ENCODE data around the gene HERC5.

The HERC5 gene

GRCh38 chr4:88524171-88524570, 67.3 kb downstream of the HERC5 start:
- no peak for DNase-seq

DNA sequence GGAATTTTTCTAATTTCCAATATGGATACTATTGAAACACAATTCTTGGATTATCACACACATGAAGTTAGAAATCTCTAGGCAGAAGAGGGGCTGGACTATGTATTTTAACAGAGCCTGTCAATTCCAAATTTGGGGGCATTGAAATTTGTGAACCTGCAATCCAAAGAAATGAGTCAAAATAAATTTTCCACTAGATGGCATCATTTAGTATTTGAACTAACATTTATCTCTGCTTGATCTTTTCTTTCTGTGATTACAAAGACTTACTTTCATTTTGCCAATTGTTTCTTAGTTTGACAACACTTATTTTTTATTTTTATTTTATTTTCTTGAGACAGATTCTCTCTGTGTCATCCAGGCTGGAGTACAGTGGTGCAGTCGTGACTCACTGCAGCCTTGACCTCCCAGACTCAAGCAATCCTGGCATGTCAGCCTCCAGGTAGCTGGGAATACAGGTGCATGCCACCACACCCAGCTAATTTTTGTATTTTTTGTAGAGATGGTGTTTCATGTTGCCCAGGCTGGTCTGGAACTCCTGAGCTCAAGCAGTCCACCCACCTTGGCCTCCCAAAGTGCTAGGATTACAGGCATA, 69.4 kb downstream of the HERC5 start:
- no peak for DNase-seq

- no peak for DNase-seq
Observed at GRCh38 chr4:88527787-88528186, 70.9 kb downstream of the HERC5 start.

DNA sequence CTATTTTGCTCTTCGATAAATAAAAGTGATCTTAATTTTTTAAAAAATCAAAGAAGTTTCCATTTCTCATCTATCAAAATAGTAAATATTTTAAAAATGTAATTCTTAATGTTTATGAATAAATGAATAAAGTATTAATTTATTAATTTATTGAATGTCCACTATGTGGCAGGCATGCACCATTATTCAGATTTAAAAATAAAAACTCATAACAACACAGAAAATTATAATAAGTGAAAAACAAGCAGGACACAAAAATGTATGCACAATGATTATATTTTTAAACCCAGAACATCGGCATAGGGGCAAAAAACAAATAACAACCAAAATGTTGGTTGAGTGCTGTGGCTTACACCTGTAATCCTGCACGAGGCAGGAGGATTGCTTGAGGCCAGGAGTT, 71.9 kb downstream of the HERC5 start:
- no peak for DNase-seq

DNA sequence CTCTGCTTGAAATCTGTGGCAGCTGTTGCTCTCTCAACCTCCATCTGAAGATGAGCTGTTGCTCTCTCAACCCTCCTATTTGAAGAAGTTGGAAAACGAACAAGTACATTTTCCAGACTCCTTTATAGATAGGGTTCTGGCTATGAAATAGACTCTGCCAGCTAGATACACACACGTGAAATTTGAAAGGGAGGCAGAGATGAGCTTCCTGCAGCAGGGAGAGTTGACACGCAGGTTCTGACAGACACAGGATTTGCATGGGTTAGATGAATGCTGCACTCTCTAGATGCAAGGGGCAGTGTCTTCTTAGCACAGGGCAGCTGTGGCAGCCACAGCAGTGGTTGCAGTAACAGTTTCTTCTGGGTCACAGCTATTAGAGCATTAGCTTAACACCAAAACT, 74.6 kb downstream of the HERC5 start:
- DNase-seq = no peak

GRCh38 chr4:88533088-88533790, 76.3 kb downstream of the HERC5 start:
- no peak for DNase-seq

DNA sequence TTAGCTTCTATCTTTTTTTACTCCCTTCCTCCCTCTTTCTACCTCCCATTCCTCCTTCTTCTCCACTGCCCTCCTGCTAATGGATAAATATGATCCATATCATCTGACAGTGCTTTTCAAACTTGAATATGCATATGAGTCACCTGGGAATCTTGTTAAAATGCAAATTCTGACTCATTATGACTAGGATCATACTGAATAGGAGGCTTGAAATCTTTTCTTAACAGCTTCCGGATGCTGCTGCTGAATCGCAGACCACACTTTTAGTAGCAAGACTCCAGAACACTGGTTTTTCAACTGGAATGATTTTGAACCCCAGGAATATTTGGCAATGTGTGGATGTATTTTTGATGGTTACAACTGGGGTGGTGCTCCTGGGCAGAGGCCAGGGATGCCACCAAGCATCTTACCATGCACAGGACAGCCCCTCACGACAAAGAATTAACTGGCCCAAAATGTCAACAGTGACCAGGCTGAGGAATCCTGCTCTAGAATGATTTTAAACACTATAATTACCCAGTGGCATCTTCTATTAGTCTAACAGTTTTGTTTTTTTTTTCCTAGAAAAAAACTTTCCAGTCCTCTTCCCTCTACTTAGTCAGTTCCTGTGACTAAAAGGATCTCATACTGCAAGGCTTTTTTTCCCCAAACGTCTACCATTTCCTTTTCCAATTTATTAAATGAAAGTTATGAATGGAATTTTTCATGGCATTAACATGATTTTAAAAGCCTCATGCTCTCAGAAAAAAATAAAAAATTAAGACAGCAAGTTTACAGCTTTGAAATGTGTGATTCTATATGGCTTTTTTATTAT, 77.2 kb downstream of the HERC5 start:
- no peak for DNase-seq

DNA sequence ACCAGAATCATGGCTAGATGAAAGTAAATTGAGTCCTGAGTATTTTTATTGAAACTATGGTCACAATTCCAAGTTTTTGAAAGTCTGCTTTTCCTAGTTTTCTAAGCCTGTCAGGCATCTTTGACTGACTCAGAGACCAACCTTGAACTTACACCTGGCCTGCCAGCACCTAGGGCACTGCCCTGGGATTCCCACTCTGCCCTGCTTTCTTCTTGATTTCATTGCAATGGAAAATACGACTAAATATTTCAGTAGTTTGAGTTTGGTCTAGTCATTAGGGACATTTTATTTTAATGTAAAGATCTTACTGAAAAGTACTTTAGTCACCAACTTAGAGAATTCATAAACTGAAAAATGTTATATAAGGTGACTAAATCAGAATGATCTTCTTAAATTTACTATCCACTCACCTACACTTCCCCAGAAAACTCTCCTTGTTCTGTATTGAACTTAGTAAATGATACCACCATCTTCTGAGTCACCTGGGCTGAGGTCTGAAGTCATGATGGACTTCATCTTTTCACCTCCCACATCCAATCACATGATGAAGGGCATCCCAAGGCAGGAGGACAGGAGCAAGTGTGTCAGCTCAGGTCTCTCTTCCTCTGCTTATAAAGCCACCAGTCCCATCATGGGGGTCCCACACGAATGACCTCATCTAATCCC, 78.3 kb downstream of the HERC5 start:
- DNase-seq = no peak

DNA sequence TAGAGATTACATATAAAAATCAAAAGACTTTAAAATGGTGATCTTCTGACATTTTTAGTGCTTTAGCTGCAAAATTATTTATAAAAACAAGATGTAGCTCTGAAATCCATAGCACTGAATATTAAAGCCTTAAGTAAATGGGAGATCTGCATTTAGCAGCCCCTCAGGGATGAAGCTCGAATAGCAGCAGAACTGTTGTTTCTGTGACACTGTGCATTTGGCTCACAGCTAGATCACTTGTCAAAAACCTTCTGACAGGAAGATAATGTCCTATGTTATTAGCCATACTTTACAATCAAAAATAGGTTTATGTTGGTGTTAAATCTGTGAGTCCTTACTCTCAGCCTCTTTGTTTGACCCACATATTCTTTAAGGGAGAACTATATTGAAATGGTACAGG, 80.8 kb downstream of the HERC5 start:
- DNase-seq = no peak

DNA sequence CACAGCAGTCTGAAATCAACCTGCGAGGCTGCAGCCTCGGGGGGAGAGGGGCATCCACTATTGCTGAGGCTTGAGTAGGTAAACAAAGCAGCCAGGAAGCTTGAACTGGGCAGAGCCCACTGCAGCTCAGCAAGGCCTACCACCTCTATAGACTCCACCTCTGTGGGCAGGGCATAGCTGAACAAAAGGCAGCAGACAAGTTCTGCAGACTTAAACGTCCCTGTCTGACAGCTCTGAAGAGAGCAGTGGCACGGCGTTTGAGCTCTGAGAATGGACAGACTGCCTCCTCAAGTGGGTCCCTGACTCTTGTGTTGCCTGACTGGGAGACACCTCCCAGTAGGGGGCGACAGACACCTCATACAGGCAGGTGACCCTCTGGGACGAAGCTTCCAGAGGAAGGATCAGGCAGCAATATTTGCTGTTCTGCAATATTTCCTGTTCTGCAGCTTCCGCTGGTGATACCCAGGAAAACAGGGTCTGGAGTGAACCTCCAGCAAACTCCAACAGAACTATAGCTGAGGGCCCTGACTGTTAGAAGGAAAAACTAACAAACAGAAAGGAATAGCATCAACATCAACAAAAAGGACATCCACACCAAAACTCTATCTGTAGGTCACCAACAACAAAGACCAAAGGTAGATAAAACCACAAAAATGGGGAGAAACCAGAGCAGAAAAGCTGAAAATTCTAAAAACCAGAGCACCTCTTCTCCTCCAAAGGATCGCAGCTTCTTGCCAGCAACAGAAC, 82.6 kb downstream of the HERC5 start:
- DNase-seq = peak; percentile 54

- DNase-seq = no peak
Observed at GRCh38 chr4:88549815-88550214, 92.9 kb downstream of the HERC5 start.
